ENCODE data around the gene DYNC2LI1.
A peak's percentile ranks its signal among the peaks of the same experiment; 100 is the strongest.

The DYNC2LI1 gene

GRCh38 chr2:43842866-43843226 is 69.0 kb downstream of the DYNC2LI1 start:
- H3K9me3 Mint-ChIP-seq: no peaks in the 10 kb centered on the region
- DNase-seq (no peak), ATAC-seq (no peak)
- no peaks in the 10 kb centered on the region for H3K4me1 Mint-ChIP-seq
- peaks cover 7% of the 10 kb centered on the region for H3K27me3 Mint-ChIP-seq
- no peak overlapping the region for H3K4me3 Mint-ChIP-seq
- H3K27ac Mint-ChIP-seq: no peak overlapping the region

GRCh38 chr2:43845181-43845580 is 71.3 kb downstream of the DYNC2LI1 start:
- H3K27me3 Mint-ChIP-seq: peaks cover under 1% of the 10 kb centered on the region
- ATAC-seq (no peak), DNase-seq (no peak)
- no peaks in the 10 kb centered on the region for H3K9me3 Mint-ChIP-seq
- H3K27ac Mint-ChIP-seq: no peak overlapping the region
- H3K4me3 Mint-ChIP-seq: no peak overlapping the region
- no peaks in the 10 kb centered on the region for H3K4me1 Mint-ChIP-seq

- Mint-ChIP-seq H3K9me3 (no peaks in the 10 kb centered on the region), H3K4me1 (no peaks in the 10 kb centered on the region), H3K27me3 (peaks cover 4% of the 10 kb centered on the region), H3K27ac (peak overlapping the region in 1 of 2 donors; percentile 13), H3K4me3 (no peak overlapping the region)
- no peak for DNase-seq
- ATAC-seq: no peak
Observed at GRCh38 chr2:43846140-43846793, 72.4 kb downstream of the DYNC2LI1 start.

GRCh38 chr2:43848214-43848613 is 74.4 kb downstream of the DYNC2LI1 start:
- DNase-seq (no peak), ATAC-seq (no peak)
- Mint-ChIP-seq H3K4me3 (no peak overlapping the region), H3K27me3 (peaks cover 16% of the 10 kb centered on the region), H3K27ac (no peak overlapping the region), H3K4me1 (no peaks in the 10 kb centered on the region), H3K9me3 (no peaks in the 10 kb centered on the region)

- H3K4me3 Mint-ChIP-seq: no peak overlapping the region
Observed at GRCh38 chr2:43851011-43851980, 77.5 kb downstream of the DYNC2LI1 start.

GRCh38 chr2:43852196-43852730 is 78.4 kb downstream of the DYNC2LI1 start:
- DNase-seq: no peak
- no peak overlapping the region for H3K27ac Mint-ChIP-seq
- H3K27me3 Mint-ChIP-seq: peaks cover 45% of the 10 kb centered on the region
- H3K4me3 Mint-ChIP-seq: no peak overlapping the region
- no peaks in the 10 kb centered on the region for H3K4me1 Mint-ChIP-seq
- ATAC-seq: peak; percentile 23
- H3K9me3 Mint-ChIP-seq: no peaks in the 10 kb centered on the region

More at GRCh38 chr2:43851011-43851980, 77.5 kb downstream of the DYNC2LI1 start:
- no peak for DNase-seq
- H3K27ac Mint-ChIP-seq: no peak overlapping the region
- H3K9me3 Mint-ChIP-seq: no peaks in the 10 kb centered on the region
- ATAC-seq: no peak
- no peaks in the 10 kb centered on the region for H3K4me1 Mint-ChIP-seq
- H3K27me3 Mint-ChIP-seq: peaks cover 35% of the 10 kb centered on the region

- DNase-seq: no peak
- ATAC-seq: no peak
- Mint-ChIP-seq H3K4me3 (no peak overlapping the region), H3K27ac (peak overlapping the region in 1 of 2 donors; percentile 8), H3K4me1 (no peaks in the 10 kb centered on the region), H3K27me3 (peaks cover 56% of the 10 kb centered on the region), H3K9me3 (no peaks in the 10 kb centered on the region)
Observed at GRCh38 chr2:43853141-43854081, 79.6 kb downstream of the DYNC2LI1 start.

GRCh38 chr2:43854671-43855070 is 80.8 kb downstream of the DYNC2LI1 start:
- no peak overlapping the region for H3K27ac Mint-ChIP-seq
- no peak overlapping the region for H3K4me3 Mint-ChIP-seq
- H3K27me3 Mint-ChIP-seq: peaks cover 69% of the 10 kb centered on the region
- no peaks in the 10 kb centered on the region for H3K9me3 Mint-ChIP-seq
- DNase-seq: no peak
- ATAC-seq: no peak
- H3K4me1 Mint-ChIP-seq: no peaks in the 10 kb centered on the region

- Mint-ChIP-seq H3K4me3 (no peak overlapping the region), H3K27me3 (peaks cover 75% of the 10 kb centered on the region), H3K27ac (no peak overlapping the region), H3K9me3 (no peaks in the 10 kb centered on the region), H3K4me1 (no peaks in the 10 kb centered on the region)
- ATAC-seq (no peak), DNase-seq (no peak)
Observed at GRCh38 chr2:43855292-43855691, 81.5 kb downstream of the DYNC2LI1 start.

All from stimulated activated naive CD8-positive, alpha-beta T cell treated with anti-CD3 and anti-CD28 coated beads, Interleukin-15, amount 100 ng/mL, for 72 hours (primary cell).